ENCODE results near the gene LFNG.

DNA sequence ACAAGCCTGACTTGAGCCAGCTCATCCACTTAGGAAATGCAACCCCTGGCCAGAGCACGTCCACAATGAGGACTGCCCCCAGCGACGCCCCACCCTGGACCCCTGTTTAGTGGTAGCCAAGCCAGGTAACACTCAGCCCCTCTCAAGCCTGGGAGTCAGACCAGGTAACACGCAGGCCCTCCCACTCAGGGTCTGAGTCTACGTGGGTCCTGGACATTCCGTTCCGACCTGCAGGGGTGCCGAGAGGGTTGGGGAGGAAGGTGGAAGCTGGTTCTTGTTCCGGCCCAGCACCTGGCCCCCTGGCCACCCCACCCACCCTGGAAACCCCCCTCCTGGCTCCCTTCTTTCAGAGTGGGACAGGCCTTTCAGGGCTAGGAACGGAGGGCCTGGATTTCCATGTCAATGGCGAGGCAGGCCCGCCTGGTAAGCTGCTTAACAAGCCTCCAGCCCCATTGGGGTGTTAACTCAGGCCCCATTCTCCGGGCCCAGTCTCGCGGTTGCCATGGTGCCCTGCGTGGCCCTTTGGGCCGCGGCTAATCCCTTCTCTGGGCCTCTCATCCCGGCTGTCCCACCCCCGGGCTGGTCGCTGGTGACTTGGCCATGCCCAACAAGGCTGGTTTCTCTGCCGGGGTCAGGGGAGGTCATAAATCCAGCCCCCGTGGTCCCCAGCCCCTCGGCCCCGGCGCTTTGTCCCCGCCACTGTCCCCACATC lies 19.7 kb upstream of the LFNG start:
- TF ChIP-seq, protein P1, sequence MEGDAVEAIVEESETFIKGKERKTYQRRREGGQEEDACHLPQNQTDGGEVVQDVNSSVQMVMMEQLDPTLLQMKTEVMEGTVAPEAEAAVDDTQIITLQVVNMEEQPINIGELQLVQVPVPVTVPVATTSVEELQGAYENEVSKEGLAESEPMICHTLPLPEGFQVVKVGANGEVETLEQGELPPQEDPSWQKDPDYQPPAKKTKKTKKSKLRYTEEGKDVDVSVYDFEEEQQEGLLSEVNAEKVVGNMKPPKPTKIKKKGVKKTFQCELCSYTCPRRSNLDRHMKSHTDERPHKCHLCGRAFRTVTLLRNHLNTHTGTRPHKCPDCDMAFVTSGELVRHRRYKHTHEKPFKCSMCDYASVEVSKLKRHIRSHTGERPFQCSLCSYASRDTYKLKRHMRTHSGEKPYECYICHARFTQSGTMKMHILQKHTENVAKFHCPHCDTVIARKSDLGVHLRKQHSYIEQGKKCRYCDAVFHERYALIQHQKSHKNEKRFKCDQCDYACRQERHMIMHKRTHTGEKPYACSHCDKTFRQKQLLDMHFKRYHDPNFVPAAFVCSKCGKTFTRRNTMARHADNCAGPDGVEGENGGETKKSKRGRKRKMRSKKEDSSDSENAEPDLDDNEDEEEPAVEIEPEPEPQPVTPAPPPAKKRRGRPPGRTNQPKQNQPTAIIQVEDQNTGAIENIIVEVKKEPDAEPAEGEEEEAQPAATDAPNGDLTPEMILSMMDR (IDR thresholded peaks at IDR 0.05) = no peak
- no peak for TF ChIP-seq POLR2A (IDR thresholded peaks at IDR 0.05)
